ENCODE measurements around the gene PIH1D1. TPM values are rescaled to one million over a fixed set of nuclear protein-coding genes. Genes with fewer than 3 reads are reported as not detected.

Gene PIH1D1
- total RNA-seq, 1 experiment from 2014 or later: 116 TPM

DNA sequence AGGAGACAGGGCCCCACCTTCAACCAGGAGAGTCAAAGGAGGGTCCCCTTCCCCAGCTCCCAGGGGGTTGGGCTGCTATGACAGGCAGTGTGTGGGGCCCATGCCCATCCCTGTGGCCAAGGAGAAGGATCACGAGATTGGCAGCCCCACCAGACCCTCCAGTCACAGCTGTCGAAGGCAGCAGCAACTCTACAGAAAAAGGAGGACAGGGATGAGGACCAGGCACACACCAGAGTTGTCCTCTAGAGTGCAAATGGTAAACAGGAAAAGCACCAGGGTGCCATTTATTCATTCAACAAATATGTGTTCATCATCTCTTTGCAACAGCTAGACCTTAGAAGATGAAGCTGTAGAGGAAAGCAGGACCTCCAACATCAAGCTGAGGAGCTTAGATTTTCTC is 32.4 kb downstream of the PIH1D1 start:
- TF ChIP-seq, protein P1, sequence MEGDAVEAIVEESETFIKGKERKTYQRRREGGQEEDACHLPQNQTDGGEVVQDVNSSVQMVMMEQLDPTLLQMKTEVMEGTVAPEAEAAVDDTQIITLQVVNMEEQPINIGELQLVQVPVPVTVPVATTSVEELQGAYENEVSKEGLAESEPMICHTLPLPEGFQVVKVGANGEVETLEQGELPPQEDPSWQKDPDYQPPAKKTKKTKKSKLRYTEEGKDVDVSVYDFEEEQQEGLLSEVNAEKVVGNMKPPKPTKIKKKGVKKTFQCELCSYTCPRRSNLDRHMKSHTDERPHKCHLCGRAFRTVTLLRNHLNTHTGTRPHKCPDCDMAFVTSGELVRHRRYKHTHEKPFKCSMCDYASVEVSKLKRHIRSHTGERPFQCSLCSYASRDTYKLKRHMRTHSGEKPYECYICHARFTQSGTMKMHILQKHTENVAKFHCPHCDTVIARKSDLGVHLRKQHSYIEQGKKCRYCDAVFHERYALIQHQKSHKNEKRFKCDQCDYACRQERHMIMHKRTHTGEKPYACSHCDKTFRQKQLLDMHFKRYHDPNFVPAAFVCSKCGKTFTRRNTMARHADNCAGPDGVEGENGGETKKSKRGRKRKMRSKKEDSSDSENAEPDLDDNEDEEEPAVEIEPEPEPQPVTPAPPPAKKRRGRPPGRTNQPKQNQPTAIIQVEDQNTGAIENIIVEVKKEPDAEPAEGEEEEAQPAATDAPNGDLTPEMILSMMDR (IDR thresholded peaks at IDR 0.05; ENCODE audit: unreplicated experiment): no peak
- no TSS peak for BruUV-seq (replicated peaks)
- Mint-ChIP-seq H3K27me3 (ENCODE audit: insufficient read depth, unreplicated experiment) (peaks cover 73% of the 10 kb centered on the region), H3K36me3 (ENCODE audit: insufficient read depth, unreplicated experiment) (no peaks in the 10 kb centered on the region), H3K27ac (ENCODE audit: low read depth, unreplicated experiment) (no peak overlapping the region), H3K9me3 (ENCODE audit: unreplicated experiment) (no peaks in the 10 kb centered on the region), H3K4me1 (ENCODE audit: insufficient read depth, unreplicated experiment) (peaks cover 22% of the 10 kb centered on the region), H3K4me3 (ENCODE audit: unreplicated experiment) (no peak overlapping the region)
- ChIA-PET CTCF (interaction anchor here (0.6 to 0.9 kb wide), 3 partner anchors 25 to 194 kb away, joined by 3 read pairs; no protein-coding TSS in a partner anchor), POLR2A (no interaction called here)
- intact Hi-C loops (cut with micrococcal nuclease): no loop called here
- no peak for DNase-seq (ENCODE audit: unreplicated experiment)

DNA sequence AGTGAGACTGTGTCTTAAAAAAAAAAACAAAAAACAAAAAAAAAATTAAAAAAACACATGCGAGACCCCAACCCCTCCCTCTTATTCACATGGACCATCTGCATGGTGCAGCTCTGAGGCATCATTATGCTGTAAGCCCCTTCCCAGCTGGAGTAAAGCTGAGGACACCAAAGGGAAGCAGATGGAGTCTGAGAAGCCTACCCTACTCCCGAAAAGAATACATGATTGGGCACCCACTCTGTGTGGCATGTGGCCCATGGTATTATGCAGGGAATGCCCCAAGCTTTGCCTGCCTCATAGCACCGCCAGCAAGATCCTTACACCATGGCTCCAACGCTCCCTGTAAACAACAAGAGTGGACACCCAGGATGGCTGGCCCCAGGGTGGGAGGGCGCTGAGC is 33.1 kb downstream of the PIH1D1 start:
- intact Hi-C loops (cut with micrococcal nuclease): no loop called here
- no peak for DNase-seq (ENCODE audit: unreplicated experiment)
- no peak overlapping the region for H3K27ac Mint-ChIP-seq (ENCODE audit: low read depth, unreplicated experiment)
- no TSS peak for BruUV-seq (replicated peaks)
- no peak overlapping the region for H3K4me3 Mint-ChIP-seq (ENCODE audit: unreplicated experiment)
- no peaks in the 10 kb centered on the region for H3K36me3 Mint-ChIP-seq (ENCODE audit: insufficient read depth, unreplicated experiment)
- CTCF ChIA-PET: interaction anchor here (0.5 to 0.9 kb wide), 5 partner anchors 25 to 807 kb away, joined by 3 read pairs; no protein-coding TSS in a partner anchor
- peaks cover 66% of the 10 kb centered on the region for H3K27me3 Mint-ChIP-seq (ENCODE audit: insufficient read depth, unreplicated experiment)
- H3K4me1 Mint-ChIP-seq (ENCODE audit: insufficient read depth, unreplicated experiment): peaks cover 18% of the 10 kb centered on the region
- POLR2A ChIA-PET: no interaction called here
- TF ChIP-seq, protein P1 (IDR thresholded peaks at IDR 0.05; ENCODE audit: unreplicated experiment): no peak
- H3K9me3 Mint-ChIP-seq (ENCODE audit: unreplicated experiment): no peaks in the 10 kb centered on the region

DNA sequence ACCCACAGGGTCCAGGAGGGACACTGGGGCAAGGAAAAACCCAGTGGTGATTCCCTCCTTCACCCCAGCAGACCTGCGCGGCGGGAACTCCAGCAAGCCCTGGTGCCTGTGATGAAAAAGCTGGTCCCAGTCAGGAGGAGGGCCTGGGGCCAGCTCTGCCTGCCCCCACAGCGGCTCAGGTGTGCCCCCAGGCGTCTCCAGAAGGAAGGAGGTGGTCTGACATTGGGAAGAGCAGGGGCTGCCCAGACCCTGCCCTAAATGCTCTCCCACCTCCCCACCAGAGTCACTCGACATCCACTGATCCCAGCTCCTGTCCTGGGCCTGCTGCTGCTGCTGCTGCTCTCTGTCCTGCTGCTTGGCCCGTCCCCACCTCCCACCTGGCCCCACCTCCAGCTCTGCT is 34.5 kb downstream of the PIH1D1 start:
- no peaks in the 10 kb centered on the region for H3K9me3 Mint-ChIP-seq (ENCODE audit: unreplicated experiment)
- no peak overlapping the region for H3K4me3 Mint-ChIP-seq (ENCODE audit: unreplicated experiment)
- TF ChIP-seq, protein P1 (IDR thresholded peaks at IDR 0.05; ENCODE audit: unreplicated experiment): no peak
- no TSS peak for BruUV-seq (replicated peaks)
- no peak overlapping the region for H3K27ac Mint-ChIP-seq (ENCODE audit: low read depth, unreplicated experiment)
- no peak for DNase-seq (ENCODE audit: unreplicated experiment)
- no peaks in the 10 kb centered on the region for H3K36me3 Mint-ChIP-seq (ENCODE audit: insufficient read depth, unreplicated experiment)
- peaks cover 16% of the 10 kb centered on the region for H3K4me1 Mint-ChIP-seq (ENCODE audit: insufficient read depth, unreplicated experiment)
- ChIA-PET CTCF (interaction anchor here (0.6 to 1.5 kb wide), 2 partner anchors 10 to 29 kb away, joined by 3 read pairs; no protein-coding TSS in a partner anchor), POLR2A (no interaction called here)
- peaks cover 52% of the 10 kb centered on the region for H3K27me3 Mint-ChIP-seq (ENCODE audit: insufficient read depth, unreplicated experiment)
- intact Hi-C loops (cut with micrococcal nuclease): no loop called here

DNA sequence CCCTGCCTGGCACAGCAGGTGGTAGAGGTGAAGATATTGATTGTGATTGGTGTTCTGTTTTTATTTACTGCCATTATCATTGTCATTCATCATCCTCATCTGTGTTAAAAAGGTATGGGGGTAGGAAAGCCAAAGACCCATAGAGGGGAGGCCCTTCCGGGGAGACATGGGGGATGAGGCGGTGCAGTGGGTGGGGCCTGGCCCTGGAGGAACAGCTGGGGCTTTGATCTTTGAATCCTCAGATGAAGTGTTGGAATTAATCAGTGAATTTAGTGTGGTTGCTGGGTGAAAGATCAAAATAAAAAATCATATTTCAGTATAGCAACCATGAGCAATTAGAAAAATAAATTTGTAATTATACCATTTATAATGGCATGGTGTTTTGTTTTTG is 35.8 kb downstream of the PIH1D1 start:
- Mint-ChIP-seq H3K4me3 (ENCODE audit: unreplicated experiment) (no peak overlapping the region), H3K9me3 (ENCODE audit: unreplicated experiment) (no peaks in the 10 kb centered on the region), H3K36me3 (ENCODE audit: insufficient read depth, unreplicated experiment) (no peaks in the 10 kb centered on the region), H3K4me1 (ENCODE audit: insufficient read depth, unreplicated experiment) (peaks cover 5% of the 10 kb centered on the region), H3K27me3 (ENCODE audit: insufficient read depth, unreplicated experiment) (peaks cover 39% of the 10 kb centered on the region), H3K27ac (ENCODE audit: low read depth, unreplicated experiment) (no peak overlapping the region)
- no peak for DNase-seq (ENCODE audit: unreplicated experiment)
- no TSS peak for BruUV-seq (replicated peaks)
- TF ChIP-seq, protein P1 (IDR thresholded peaks at IDR 0.05; ENCODE audit: unreplicated experiment): no peak
- CTCF ChIA-PET: interaction anchor here (1.5 kb wide), 1 partner anchor 9 kb away, joined by 3 read pairs; no protein-coding TSS in a partner anchor
- intact Hi-C loops (cut with micrococcal nuclease): no loop called here
- POLR2A ChIA-PET: no interaction called here

Measured in MCF 10A (cell line).